Measurements from ENCODE around the gene ATP5MC3.
A peak's percentile ranks its signal among the peaks of the same experiment; 100 is the strongest.

Gene ATP5MC3

DNA sequence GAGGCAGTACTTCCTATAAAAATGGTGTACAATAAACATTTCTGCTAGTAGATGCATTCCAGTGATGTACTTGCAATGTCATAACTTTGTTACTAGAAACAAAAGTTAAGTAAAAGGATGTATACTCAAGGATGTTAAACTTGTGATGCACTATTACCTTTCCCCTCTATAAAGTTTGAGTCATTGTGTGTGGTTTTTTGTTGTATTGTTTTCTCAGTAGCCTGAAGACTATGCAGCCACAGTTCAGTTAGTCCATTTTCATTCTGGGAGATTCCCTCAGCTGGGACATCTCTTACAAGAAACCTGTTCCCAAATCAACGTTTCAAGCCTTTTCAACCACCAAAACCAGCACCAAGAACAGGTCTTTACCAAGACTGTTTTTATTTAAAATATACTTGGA is 5.6 kb downstream of the ATP5MC3 start:
- no peak for DNase-seq (ENCODE audit: low read depth)
- H3K4me3 ChIP-seq (ENCODE audit: low read depth, low read length): no peak overlapping the region
- TF ChIP-seq, protein P1, sequence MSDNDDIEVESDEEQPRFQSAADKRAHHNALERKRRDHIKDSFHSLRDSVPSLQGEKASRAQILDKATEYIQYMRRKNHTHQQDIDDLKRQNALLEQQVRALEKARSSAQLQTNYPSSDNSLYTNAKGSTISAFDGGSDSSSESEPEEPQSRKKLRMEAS (IDR thresholded peaks at IDR 0.05; ENCODE audit: low read depth, low read length): no peak
- TF ChIP-seq POLR2A (IDR thresholded peaks at IDR 0.05; ENCODE audit: extremely low read depth, insufficient read length): no peak
- TF ChIP-seq MYC (IDR thresholded peaks at IDR 0.05; ENCODE audit: low read depth, low read length): no peak
- no peak for TF ChIP-seq CTCF (IDR thresholded peaks at IDR 0.05; ENCODE audit: low read depth, low read length)

- H3K4me3 ChIP-seq (ENCODE audit: low read depth, low read length): no peak overlapping the region
- no peak for DNase-seq (ENCODE audit: low read depth)
- TF ChIP-seq CTCF (IDR thresholded peaks at IDR 0.05; ENCODE audit: low read depth, low read length): no peak
- no peak for TF ChIP-seq MYC (IDR thresholded peaks at IDR 0.05; ENCODE audit: low read depth, low read length)
- TF ChIP-seq POLR2A (IDR thresholded peaks at IDR 0.05; ENCODE audit: extremely low read depth, insufficient read length): no peak
Observed at GRCh38 chr2:175175320-175175719, 6.2 kb downstream of the ATP5MC3 start.

DNA sequence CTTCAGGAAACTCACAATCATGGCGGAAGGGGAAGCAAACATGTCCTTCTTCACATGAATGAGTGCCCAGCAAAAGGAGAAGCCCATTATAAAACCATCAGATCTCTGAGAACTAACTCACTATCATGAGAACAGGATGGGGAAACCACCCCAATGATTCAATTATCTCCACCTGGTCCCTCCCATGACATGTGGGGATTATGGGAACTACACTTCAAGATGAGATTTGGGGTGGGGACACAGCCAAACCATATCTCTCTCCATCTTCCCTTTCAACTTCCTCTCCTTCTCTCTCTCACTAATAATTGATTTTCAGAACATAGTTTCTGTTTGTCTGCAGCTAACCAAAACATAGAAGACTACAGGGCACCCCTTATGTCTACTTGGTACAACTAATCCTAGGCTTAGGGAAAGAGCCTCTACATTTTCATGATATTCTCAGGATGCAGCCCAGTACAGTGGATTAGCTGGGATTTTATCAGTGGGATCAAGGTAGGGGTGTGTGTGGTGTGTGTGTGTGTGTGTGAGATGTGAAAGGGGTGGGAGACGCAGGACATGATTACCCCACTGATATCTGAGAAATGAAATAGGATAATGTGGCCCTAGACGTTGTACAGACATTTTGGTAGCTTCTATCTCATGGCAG is 10.7 kb downstream of the ATP5MC3 start:
- H3K4me3 ChIP-seq (ENCODE audit: low read depth, low read length): no peak overlapping the region
- TF ChIP-seq, protein P1 (IDR thresholded peaks at IDR 0.05; ENCODE audit: low read depth, low read length): no peak
- TF ChIP-seq CTCF (IDR thresholded peaks at IDR 0.05; ENCODE audit: low read depth, low read length): no peak
- no peak for TF ChIP-seq MYC (IDR thresholded peaks at IDR 0.05; ENCODE audit: low read depth, low read length)
- TF ChIP-seq POLR2A (IDR thresholded peaks at IDR 0.05; ENCODE audit: extremely low read depth, insufficient read length): no peak
- DNase-seq (ENCODE audit: low read depth): peak; percentile 30

DNA sequence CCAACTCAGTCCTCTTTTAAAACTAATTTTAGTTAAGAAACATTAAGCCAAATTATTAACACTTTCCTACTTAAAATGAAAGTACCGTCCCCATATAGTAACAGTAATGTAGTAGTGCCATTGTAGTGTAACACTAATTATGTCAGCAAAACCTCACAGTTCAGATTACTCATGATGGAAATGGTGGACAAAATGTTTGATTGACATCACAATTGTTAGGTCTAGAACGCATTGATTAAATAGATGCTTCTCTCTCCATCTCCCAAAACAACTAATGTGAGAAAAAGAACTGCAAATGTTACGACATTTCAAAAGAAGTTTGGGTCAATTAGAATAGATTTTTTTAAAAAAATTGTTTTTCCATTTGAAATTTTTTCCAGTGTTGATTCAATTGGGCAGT is 12.3 kb downstream of the ATP5MC3 start:
- no peak for DNase-seq (ENCODE audit: low read depth)
- no peak for TF ChIP-seq POLR2A (IDR thresholded peaks at IDR 0.05; ENCODE audit: extremely low read depth, insufficient read length)
- TF ChIP-seq, protein P1 (IDR thresholded peaks at IDR 0.05; ENCODE audit: low read depth, low read length): no peak
- TF ChIP-seq MYC (IDR thresholded peaks at IDR 0.05; ENCODE audit: low read depth, low read length): no peak
- TF ChIP-seq CTCF (IDR thresholded peaks at IDR 0.05; ENCODE audit: low read depth, low read length): no peak
- peak overlapping the region; percentile 85 for H3K4me3 ChIP-seq (ENCODE audit: low read depth, low read length)

GRCh38 chr2:175168564-175168945 is 13.0 kb downstream of the ATP5MC3 start:
- peak overlapping the region; percentile 85 for H3K4me3 ChIP-seq (ENCODE audit: low read depth, low read length)
- no peak for DNase-seq (ENCODE audit: low read depth)
- no peak for TF ChIP-seq MYC (IDR thresholded peaks at IDR 0.05; ENCODE audit: low read depth, low read length)
- TF ChIP-seq CTCF (IDR thresholded peaks at IDR 0.05; ENCODE audit: low read depth, low read length): no peak
- TF ChIP-seq, protein P1 (IDR thresholded peaks at IDR 0.05; ENCODE audit: low read depth, low read length): no peak
- no peak for TF ChIP-seq POLR2A (IDR thresholded peaks at IDR 0.05; ENCODE audit: extremely low read depth, insufficient read length)

Measured in NB4 (cell line).